HEK293 (cell line): ENCODE results near the gene PITPNM1.

Source experiments
- CTCF ChIA-PET: fragments of 350-600 bp; formaldehyde crosslinking; extraction: SDS; loops from one replicate; lab custom pipeline; 2021; ENCODE audit warnings: antibody characterized with exemption; lab: Yijun Ruan, JAX
- POLR2A ChIA-PET: fragments of 300-600 bp; formaldehyde crosslinking; extraction: SDS; loops from one replicate; lab custom pipeline; 2020; ENCODE audit warnings: antibody characterized with exemption, inconsistent platforms; lab: Yijun Ruan, JAX
- H3K27ac ChIP-seq: fragments of 200-500 bp; sonication (Bioruptor generic); 2 replicates; pipeline ENCODE4 v1.5.1; 2014; ENCODE audit warnings: low read depth, low read length, control low read depth, inconsistent platforms; ENCODE audit errors: extremely low read depth
- H3K36me3 ChIP-seq, 2 experiments: fragments of 200-500 bp in 1 of 2; sonication (Bioruptor generic) in 1 of 2; 1 replicate in 1 of 2; 2 replicates in 1 of 2; pipeline ENCODE4 v1.5.1; 2014 to 2017; ENCODE audit warnings: inconsistent platforms in 2 of 2, low read length in 2 of 2; ENCODE audit not compliant: control insufficient read depth in 2 of 2, insufficient read depth in 1 of 2
- H3K4me1 ChIP-seq: fragments of 200-500 bp; sonication (Bioruptor generic); 2 replicates; pipeline ENCODE4 v1.5.1; 2014; ENCODE audit warnings: mild to moderate bottlenecking, low read length, inconsistent platforms; ENCODE audit not compliant: control insufficient read depth, insufficient read depth
- H3K4me3 ChIP-seq: 2 replicates; pipeline ENCODE4 v1.5.1; 2011; ENCODE audit warnings: low read depth, mild to moderate bottlenecking, control low read depth, low read length, moderate library complexity
- H3K9me3 ChIP-seq: fragments of 200-500 bp; sonication (Bioruptor generic); 2 replicates; pipeline ENCODE4 v1.5.1; 2014; ENCODE audit warnings: low read depth, low read length, inconsistent platforms; ENCODE audit not compliant: control insufficient read depth, insufficient read depth
- HOXC10 ChIP-seq: sonication (generic); formaldehyde crosslinking; IDR thresholded peaks from 2 replicates; pipeline ENCODE4 v1.8.1; 2023; ENCODE audit warnings: mild to moderate bottlenecking, missing genetic modification reagents
- KLF17 ChIP-seq: fragments of 450-650 bp; formaldehyde crosslinking; IDR thresholded peaks from 2 replicates; pipeline ENCODE4 v1.5.1; 2016; ENCODE audit warnings: missing biosample characterization, missing genetic modification characterization
- PATZ1 ChIP-seq: fragments of 450-650 bp; formaldehyde crosslinking; IDR thresholded peaks from 2 replicates; pipeline ENCODE4 v1.5.1; 2016; ENCODE audit warnings: missing biosample characterization, missing genetic modification characterization
- PRDM4 ChIP-seq: fragments of 450-650 bp; formaldehyde crosslinking; IDR thresholded peaks from 2 replicates; pipeline ENCODE4 v1.5.1; 2017; ENCODE audit warnings: missing biosample characterization, missing genetic modification characterization
- SETDB1 ChIP-seq: IDR thresholded peaks from one replicate; pipeline ENCODE4 v1.6.1; 2017; ENCODE audit warnings: mild to moderate bottlenecking, low read length, moderate library complexity, mixed read lengths; ENCODE audit not compliant: insufficient read length
- TCF7L2 ChIP-seq: IDR thresholded peaks from 2 replicates; pipeline ENCODE4 v1.6.1; 2011; ENCODE audit warnings: low read depth, mild to moderate bottlenecking, inconsistent platforms, low read length, moderate library complexity, borderline replicate concordance
- YY2 ChIP-seq: fragments of 450-650 bp; formaldehyde crosslinking; IDR thresholded peaks from 2 replicates; pipeline ENCODE4 v1.5.1; 2016; ENCODE audit warnings: missing biosample characterization, missing genetic modification characterization
- ZBTB17 ChIP-seq: fragments of 450-650 bp; formaldehyde crosslinking; IDR thresholded peaks from 2 replicates; pipeline ENCODE4 v1.5.1; 2016; ENCODE audit warnings: missing biosample characterization, missing genetic modification characterization
- ZBTB20 ChIP-seq: fragments of 450-650 bp; formaldehyde crosslinking; IDR thresholded peaks from 2 replicates; pipeline ENCODE4 v1.5.1; 2016; ENCODE audit warnings: missing biosample characterization, missing genetic modification characterization
- ZBTB26 ChIP-seq: fragments of 450-650 bp; formaldehyde crosslinking; optimal IDR thresholded peaks from 2 replicates; pipeline ENCODE3; 2016; ENCODE audit warnings: missing biosample characterization, mild to moderate bottlenecking, missing genetic modification characterization
- ZBTB48 ChIP-seq: fragments of 450-650 bp; formaldehyde crosslinking; IDR thresholded peaks from 2 replicates; pipeline ENCODE4 v1.5.1; 2016; ENCODE audit warnings: missing biosample characterization, missing genetic modification characterization
- ZEB2 ChIP-seq: fragments of 450-650 bp; formaldehyde crosslinking; IDR thresholded peaks from 2 replicates; pipeline ENCODE4 v1.5.1; 2016; ENCODE audit warnings: missing biosample characterization, missing genetic modification characterization
- ZIC2 ChIP-seq: fragments of 450-650 bp; formaldehyde crosslinking; IDR thresholded peaks from 2 replicates; pipeline ENCODE4 v1.5.1; 2016; ENCODE audit warnings: missing biosample characterization, missing genetic modification characterization
- ZNF114 ChIP-seq: fragments of 450-650 bp; formaldehyde crosslinking; IDR thresholded peaks from 2 replicates; pipeline ENCODE4 v1.5.0; 2017; ENCODE audit warnings: missing biosample characterization, missing genetic modification characterization
- ZNF2 ChIP-seq: fragments of 450-650 bp; formaldehyde crosslinking; IDR thresholded peaks from 2 replicates; pipeline ENCODE4 v1.5.1; 2016; ENCODE audit warnings: missing biosample characterization, missing genetic modification characterization
- ZNF335 ChIP-seq: fragments of 450-650 bp; formaldehyde crosslinking; conservative IDR thresholded peaks from 2 replicates; pipeline ENCODE4 v1.5.1; 2016; ENCODE audit warnings: missing biosample characterization, missing genetic modification characterization
- ZNF341 ChIP-seq: fragments of 450-650 bp; formaldehyde crosslinking; IDR thresholded peaks from 2 replicates; pipeline ENCODE4; 2016; ENCODE audit warnings: low read depth, missing biosample characterization, missing genetic modification characterization
- ZNF37A ChIP-seq: fragments of 450-650 bp; IDR thresholded peaks from 2 replicates; pipeline ENCODE4 v1.5.1; 2018; ENCODE audit warnings: missing biosample characterization, missing genetic modification characterization
- ZNF518A ChIP-seq: fragments of 450-650 bp; formaldehyde crosslinking; conservative IDR thresholded peaks from 2 replicates; pipeline ENCODE4 v1.5.1; 2016; ENCODE audit warnings: low read depth, missing biosample characterization, missing genetic modification characterization
- ZNF549 ChIP-seq: fragments of 450-650 bp; IDR thresholded peaks from 2 replicates; pipeline ENCODE4 v1.5.1; 2018; ENCODE audit warnings: missing biosample characterization, missing genetic modification characterization, mild to moderate bottlenecking, inconsistent platforms, moderate library complexity
- ZNF560 ChIP-seq: fragments of 450-650 bp; formaldehyde crosslinking; IDR thresholded peaks from 2 replicates; pipeline ENCODE4 v1.5.1; 2017; ENCODE audit warnings: missing biosample characterization, missing genetic modification characterization, borderline replicate concordance
- ZNF580 ChIP-seq: fragments of 450-650 bp; formaldehyde crosslinking; IDR thresholded peaks from 2 replicates; pipeline ENCODE4 v1.5.1; 2016; ENCODE audit warnings: missing biosample characterization, missing genetic modification characterization
- ZNF76 ChIP-seq: fragments of 450-650 bp; formaldehyde crosslinking; IDR thresholded peaks from 2 replicates; pipeline ENCODE4; 2016; ENCODE audit warnings: low read depth, missing biosample characterization, missing genetic modification characterization, borderline replicate concordance

PITPNM1 gene

GRCh38 chr11:67482827-67483798, 22.1 kb downstream of the PITPNM1 start, which contains the start of gene AIP:
AIP (plus strand) TSS chr11:67483026; CDS start chr11:67483159, 133 bp downstream.
- ChIA-PET CTCF (interaction anchor here (0.6 to 0.8 kb wide), 2 partner anchors 89 to 429 kb away, joined by 3 to 4 read pairs; no protein-coding TSS in a partner anchor), POLR2A (interaction anchor here (0.6 to 1.6 kb wide), 11 partner anchors 9 to 823 kb away, joined by 3 to 11 read pairs (median 4); partner anchors contain the start of genes PPP1CA, RAD9A and TMEM134)
- Histone ChIP-seq H3K27ac (peak within 1 kb of the TSS; percentile 45; the same call in 1 of the 2 replicates), H3K9me3 (no peaks in the 10 kb centered on the region), H3K4me1 (no peaks in the 10 kb centered on the region), H3K36me3 (peaks cover 0 to 18% of the 10 kb centered on the region in 2 experiments; a peak in 1 of 3 replicates), H3K4me3 (peak within 1 kb of the TSS; percentile 77)
- TF ChIP-seq SETDB1 (peak; percentile 91), ZBTB48 (peak; percentile 64), PATZ1 (tag by site-specific recombination) (peak; percentile 25; the same call in 1 of the 2 replicates), YY2 (tag by site-specific recombination) (peak; percentile 87), ZNF335 (tag by site-specific recombination) (peak; percentile 91), ZNF76 (tag by site-specific recombination) (peak; percentile 82), ZBTB26 (tag by site-specific recombination) (peak; percentile 64), KLF17 (tag by site-specific recombination) (no peak; the same call in 1 of the 2 replicates), ZNF560 (tag by site-specific recombination) (no peak), ZEB2 (tag by site-specific recombination) (peak; percentile 31; the same call in 1 of the 2 replicates), ZIC2 (tag by site-specific recombination) (no peak), ZBTB17 (tag by site-specific recombination) (peak; percentile 93), ZNF549 (tag by site-specific recombination) (no peak), ZNF37A (no peak), ZNF341 (tag by site-specific recombination) (0 out of 2 replicates have a peak, but pooled peaks have one; percentile 8), ZBTB20 (tag by site-specific recombination) (0 out of 2 replicates have a peak, but pooled peaks have one; percentile 13), TCF7L2 (no peak), ZNF2 (tag by site-specific recombination) (peak; percentile 84), ZNF114 (tag by site-specific recombination) (no peak), PRDM4 (tag by site-specific recombination) (no peak), HOXC10 (CRISPR knock-in tag) (no peak), ZNF580 (tag by site-specific recombination) (peak; percentile 85), ZNF518A (tag by site-specific recombination) (peak; percentile 26; the same call in 1 of the 2 replicates)
